DND-41 (cell line): ENCODE data around the gene PITPNM3.

Experiments
- ATAC-seq: fragments of 200-7000 bp; cut with Tn5 transposase; 3 replicates; pipeline ENCODE4 v1.9.1; 2021; ENCODE audit warnings: low read depth; ENCODE audit not compliant: insufficient read depth
- DNase-seq: peaks from one replicate; pipeline ENCODE4 v3.0.0-alpha.2; 2020
- H2AFZ ChIP-seq: 2 replicates; pipeline ENCODE4 v1.6.0; 2012; ENCODE audit warnings: low read depth, low read length
- H3K27ac ChIP-seq: 2 replicates; pipeline ENCODE4 v1.5.1; 2012; ENCODE audit warnings: low read length, inconsistent platforms
- H3K27me3 ChIP-seq: fragments of 200-600 bp; sonication (generic); 2 replicates; pipeline ENCODE4 v1.6.0; 2012; ENCODE audit warnings: low read length, mild to moderate bottlenecking, inconsistent platforms; ENCODE audit not compliant: insufficient read depth, poor library complexity
- H3K36me3 ChIP-seq: 2 replicates; pipeline ENCODE4 v1.5.1; 2012; ENCODE audit warnings: low read length, inconsistent platforms; ENCODE audit not compliant: insufficient read depth
- H3K4me1 ChIP-seq: 2 replicates; pipeline ENCODE4 v1.5.1; 2012; ENCODE audit warnings: mild to moderate bottlenecking, low read length; ENCODE audit not compliant: insufficient read depth
- H3K4me2 ChIP-seq: 2 replicates; pipeline ENCODE4 v1.6.0; 2012; ENCODE audit warnings: mild to moderate bottlenecking, moderate library complexity, low read length, inconsistent platforms; ENCODE audit not compliant: insufficient read depth
- H3K4me3 ChIP-seq, 2 experiments: fragments of 200-600 bp in 1 of 2; shearing (Covaris generic) in 1 of 2; 2 replicates each; pipeline ENCODE4 v1.5.1; 2012 to 2016; ENCODE audit warnings: inconsistent platforms in 2 of 2, low read length in 2 of 2, mild to moderate bottlenecking in 2 of 2, low read depth in 1 of 2, moderate library complexity in 1 of 2
- H3K79me2 ChIP-seq: 2 replicates; pipeline ENCODE4 v1.6.0; 2012; ENCODE audit warnings: low read length, inconsistent platforms; ENCODE audit not compliant: insufficient read depth
- H3K9ac ChIP-seq: 2 replicates; pipeline ENCODE4 v1.6.0; 2012; ENCODE audit warnings: low read depth, mild to moderate bottlenecking, inconsistent platforms, low read length, moderate library complexity
- H3K9me3 ChIP-seq: 2 replicates; pipeline ENCODE4 v1.5.1; 2012; ENCODE audit warnings: low read length, moderate library complexity, mild to moderate bottlenecking, inconsistent platforms; ENCODE audit not compliant: insufficient read depth, severe bottlenecking
- H4K20me1 ChIP-seq: 2 replicates; pipeline ENCODE4 v1.6.0; 2012; ENCODE audit warnings: low read length; ENCODE audit not compliant: insufficient read depth
- EZH2 ChIP-seq: IDR thresholded peaks from 3 replicates; pipeline ENCODE4 v1.6.1; 2012; ENCODE audit warnings: borderline replicate concordance, low read depth, mild to moderate bottlenecking, moderate library complexity, low read length, inconsistent platforms; ENCODE audit not compliant: severe bottlenecking
- TF ChIP-seq, protein P1 (sequence below): IDR thresholded peaks from 2 replicates; pipeline ENCODE4 v1.5.1; 2012; ENCODE audit warnings: borderline replicate concordance, low read length, moderate library complexity, mild to moderate bottlenecking; ENCODE audit not compliant: poor library complexity, severe bottlenecking; ENCODE audit errors: extremely low read depth

Gene PITPNM3

DNA sequence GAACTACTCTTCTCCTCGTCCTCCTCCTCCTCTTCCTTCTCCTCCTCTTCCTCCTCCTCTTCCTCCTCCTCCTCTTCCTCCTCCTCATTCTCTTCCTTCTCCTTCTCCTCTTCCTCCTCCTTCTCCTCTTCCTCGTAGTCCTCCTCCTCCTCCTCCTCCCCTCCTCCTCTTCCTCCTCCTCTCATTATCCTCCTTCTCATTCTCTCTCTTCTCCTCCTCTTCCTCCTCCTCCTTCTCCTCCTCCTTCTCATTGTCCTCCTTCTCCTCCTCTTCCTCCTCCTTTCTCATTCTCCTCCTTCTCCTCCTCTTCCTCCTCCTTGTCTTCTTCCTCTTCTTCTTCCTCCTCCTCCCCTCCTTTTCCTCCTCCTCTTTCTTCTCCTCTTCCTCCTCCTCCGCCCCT is 4.1 kb upstream of the PITPNM3 start:
- Histone ChIP-seq H3K9me3 (no peaks in the 10 kb centered on the region), H3K4me3 (no peak overlapping the region), H3K9ac (no peak overlapping the region), H3K36me3 (no peaks in the 10 kb centered on the region), H3K79me2 (no peaks in the 10 kb centered on the region), H3K27ac (no peak overlapping the region), H3K4me2 (no peak overlapping the region), H4K20me1 (peaks cover 8% of the 10 kb centered on the region), H3K27me3 (no peaks in the 10 kb centered on the region), H2AFZ (no peak overlapping the region), H3K4me1 (no peaks in the 10 kb centered on the region)
- ATAC-seq (no peak), DNase-seq (no peak)
- TF ChIP-seq, protein P1, sequence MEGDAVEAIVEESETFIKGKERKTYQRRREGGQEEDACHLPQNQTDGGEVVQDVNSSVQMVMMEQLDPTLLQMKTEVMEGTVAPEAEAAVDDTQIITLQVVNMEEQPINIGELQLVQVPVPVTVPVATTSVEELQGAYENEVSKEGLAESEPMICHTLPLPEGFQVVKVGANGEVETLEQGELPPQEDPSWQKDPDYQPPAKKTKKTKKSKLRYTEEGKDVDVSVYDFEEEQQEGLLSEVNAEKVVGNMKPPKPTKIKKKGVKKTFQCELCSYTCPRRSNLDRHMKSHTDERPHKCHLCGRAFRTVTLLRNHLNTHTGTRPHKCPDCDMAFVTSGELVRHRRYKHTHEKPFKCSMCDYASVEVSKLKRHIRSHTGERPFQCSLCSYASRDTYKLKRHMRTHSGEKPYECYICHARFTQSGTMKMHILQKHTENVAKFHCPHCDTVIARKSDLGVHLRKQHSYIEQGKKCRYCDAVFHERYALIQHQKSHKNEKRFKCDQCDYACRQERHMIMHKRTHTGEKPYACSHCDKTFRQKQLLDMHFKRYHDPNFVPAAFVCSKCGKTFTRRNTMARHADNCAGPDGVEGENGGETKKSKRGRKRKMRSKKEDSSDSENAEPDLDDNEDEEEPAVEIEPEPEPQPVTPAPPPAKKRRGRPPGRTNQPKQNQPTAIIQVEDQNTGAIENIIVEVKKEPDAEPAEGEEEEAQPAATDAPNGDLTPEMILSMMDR = no peak

DNA sequence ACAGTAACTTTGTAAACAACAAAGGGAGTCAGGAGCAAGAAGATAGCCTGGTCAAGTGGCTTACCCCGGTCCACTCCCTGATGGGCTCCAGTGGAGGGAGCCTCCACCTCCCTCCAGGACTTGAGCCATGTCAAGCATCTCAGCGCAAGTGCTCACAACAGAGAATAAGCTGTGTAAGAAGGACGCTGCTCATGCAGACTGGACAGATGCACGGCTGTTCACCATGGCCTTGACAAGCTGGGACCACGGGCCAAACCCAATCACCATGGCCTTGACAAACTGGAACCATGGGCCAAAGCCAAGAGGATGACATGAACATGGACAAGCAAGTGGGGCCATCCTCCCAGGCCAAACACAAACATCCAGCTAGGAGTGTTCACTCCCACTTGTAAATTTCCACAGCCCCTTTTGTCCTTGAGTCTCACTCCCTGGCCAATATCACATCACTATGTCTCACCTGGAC is 3.4 kb upstream of the PITPNM3 start:
- Histone ChIP-seq H2AFZ (no peak overlapping the region), H3K9ac (no peak overlapping the region), H3K27ac (no peak overlapping the region), H4K20me1 (peaks cover 8% of the 10 kb centered on the region), H3K4me3 (no peak overlapping the region), H3K9me3 (no peaks in the 10 kb centered on the region), H3K27me3 (no peaks in the 10 kb centered on the region), H3K4me2 (no peak overlapping the region), H3K79me2 (no peaks in the 10 kb centered on the region), H3K4me1 (no peaks in the 10 kb centered on the region), H3K36me3 (no peaks in the 10 kb centered on the region)
- TF ChIP-seq EZH2 = no peak
- TF ChIP-seq, protein P1 = no peak
- DNase-seq = no peak
- no peak for ATAC-seq

DNA sequence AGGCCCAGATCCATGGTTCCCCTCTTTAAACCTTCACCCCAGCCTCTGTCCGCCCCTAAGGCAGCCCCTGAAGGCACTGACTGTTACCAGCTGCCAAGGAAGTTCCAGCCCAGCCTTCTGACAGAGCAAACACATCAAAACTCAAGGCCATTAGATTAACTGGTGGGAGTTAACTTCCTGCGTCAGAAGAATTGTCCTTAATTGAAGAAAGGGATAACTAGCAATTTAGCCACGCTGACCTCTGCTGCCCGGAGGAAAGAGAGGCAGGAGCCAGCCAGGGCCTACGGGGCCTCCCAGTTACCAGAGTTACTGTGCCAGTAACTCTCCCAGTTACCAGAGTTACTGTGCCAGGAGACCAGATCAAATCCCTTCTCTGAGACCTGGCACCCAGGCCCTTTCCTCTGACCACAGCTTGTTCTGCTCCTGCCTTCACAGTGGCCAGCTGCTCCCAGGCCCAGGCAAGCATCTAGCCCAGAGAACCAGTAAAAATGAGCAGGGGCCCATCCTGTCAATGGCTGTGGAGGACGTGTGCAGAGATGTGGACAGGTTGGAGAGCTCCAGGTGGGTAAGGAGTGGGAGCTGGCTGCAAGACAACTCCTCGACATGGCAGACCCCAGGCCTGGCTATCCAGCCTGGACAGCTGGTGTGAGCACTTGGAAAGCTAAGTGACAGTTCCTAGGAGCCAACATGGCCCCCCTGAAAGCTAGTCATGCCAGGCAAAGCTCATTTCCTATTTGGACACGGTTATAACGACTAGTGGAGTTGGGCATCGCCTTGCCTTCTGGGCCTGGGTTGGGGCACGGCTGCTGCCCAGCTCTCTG is 2.8 kb upstream of the PITPNM3 start:
- Histone ChIP-seq H3K27ac (no peak overlapping the region), H3K27me3 (no peaks in the 10 kb centered on the region), H2AFZ (no peak overlapping the region), H3K4me1 (no peaks in the 10 kb centered on the region), H3K9me3 (no peaks in the 10 kb centered on the region), H3K36me3 (no peaks in the 10 kb centered on the region), H3K9ac (no peak overlapping the region), H3K79me2 (no peaks in the 10 kb centered on the region), H3K4me3 (no peak overlapping the region), H3K4me2 (no peak overlapping the region), H4K20me1 (peaks cover 8% of the 10 kb centered on the region)
- ATAC-seq (no peak), DNase-seq (no peak)
- TF ChIP-seq EZH2 = no peak
- TF ChIP-seq, protein P1 = no peak
